Activated T-cell treated with anti-CD3 and anti-CD28 coated beads, Interleukin-2, amount 50 U/mL, for 24 hours (primary cell): Measurements from ENCODE around the gene SLC18A3.
A peak's percentile ranks its signal among the peaks of the same experiment; 100 is the strongest.

Experiments used
- DNase-seq: peaks from one replicate; pipeline ENCODE4 v3.0.0-alpha.2; 2020
- H3K27ac Mint-ChIP-seq: 2 replicates; pipeline ENCODE4 v1.8.0; 2020; ENCODE audit warnings: mild to moderate bottlenecking, mixed read lengths
- H3K27me3 Mint-ChIP-seq: 2 replicates; pipeline ENCODE4 v1.8.0; 2020; ENCODE audit warnings: mixed read lengths
- H3K36me3 Mint-ChIP-seq: 2 replicates; pipeline ENCODE4 v1.8.0; 2020; ENCODE audit warnings: low read depth, mixed read lengths
- H3K4me1 Mint-ChIP-seq: 2 replicates; pipeline ENCODE4 v1.8.0; 2020; ENCODE audit warnings: low read depth, mixed read lengths
- H3K4me3 Mint-ChIP-seq: 2 replicates; pipeline ENCODE4 v1.8.0; 2020; ENCODE audit warnings: mild to moderate bottlenecking, moderate library complexity, mixed read lengths
- H3K9me3 Mint-ChIP-seq: 2 replicates; pipeline ENCODE4 v1.8.0; 2020; ENCODE audit warnings: mixed read lengths

The SLC18A3 gene

GRCh38 chr10:49622426-49623425 lies 12.6 kb downstream of the SLC18A3 start:
- Mint-ChIP-seq H3K4me1 (no peaks in the 10 kb centered on the region), H3K9me3 (no peaks in the 10 kb centered on the region), H3K27me3 (peaks cover 38% of the 10 kb centered on the region), H3K36me3 (no peaks in the 10 kb centered on the region), H3K27ac (no peak overlapping the region), H3K4me3 (no peak overlapping the region)
- no peak for DNase-seq

- Mint-ChIP-seq H3K4me1 (no peaks in the 10 kb centered on the region), H3K27me3 (peaks cover 20% of the 10 kb centered on the region), H3K36me3 (no peaks in the 10 kb centered on the region), H3K27ac (no peak overlapping the region), H3K4me3 (no peak overlapping the region), H3K9me3 (no peaks in the 10 kb centered on the region)
- no peak for DNase-seq
Measured at GRCh38 chr10:49624629-49625028, 14.5 kb downstream of the SLC18A3 start.

- H3K9me3 Mint-ChIP-seq: no peaks in the 10 kb centered on the region
- H3K36me3 Mint-ChIP-seq: no peaks in the 10 kb centered on the region
- peaks cover 14% of the 10 kb centered on the region for H3K27me3 Mint-ChIP-seq
- H3K4me1 Mint-ChIP-seq: no peaks in the 10 kb centered on the region
- H3K4me3 Mint-ChIP-seq: no peak overlapping the region
- no peak overlapping the region for H3K27ac Mint-ChIP-seq
- DNase-seq: no peak
Measured at GRCh38 chr10:49625411-49625810, 15.3 kb downstream of the SLC18A3 start.

- Mint-ChIP-seq H3K9me3 (no peaks in the 10 kb centered on the region), H3K4me1 (no peaks in the 10 kb centered on the region), H3K36me3 (no peaks in the 10 kb centered on the region), H3K27me3 (peaks cover 14% of the 10 kb centered on the region), H3K27ac (no peak overlapping the region), H3K4me3 (no peak overlapping the region)
- no peak for DNase-seq
Measured at GRCh38 chr10:49627038-49627437, 16.9 kb downstream of the SLC18A3 start.

- peaks cover 9% of the 10 kb centered on the region for H3K27me3 Mint-ChIP-seq
- DNase-seq: no peak
- no peaks in the 10 kb centered on the region for H3K4me1 Mint-ChIP-seq
- no peaks in the 10 kb centered on the region for H3K9me3 Mint-ChIP-seq
- H3K36me3 Mint-ChIP-seq: no peaks in the 10 kb centered on the region
- no peak overlapping the region for H3K4me3 Mint-ChIP-seq
- H3K27ac Mint-ChIP-seq: no peak overlapping the region
Measured at GRCh38 chr10:49627644-49628247, 17.6 kb downstream of the SLC18A3 start.

GRCh38 chr10:49628599-49628998 lies 18.5 kb downstream of the SLC18A3 start:
- no peak for DNase-seq
- Mint-ChIP-seq H3K27me3 (peaks cover 7% of the 10 kb centered on the region), H3K4me1 (no peaks in the 10 kb centered on the region), H3K9me3 (no peaks in the 10 kb centered on the region), H3K4me3 (no peak overlapping the region), H3K36me3 (no peaks in the 10 kb centered on the region), H3K27ac (no peak overlapping the region)

- Mint-ChIP-seq H3K27me3 (peaks cover 3% of the 10 kb centered on the region), H3K27ac (no peak overlapping the region), H3K4me3 (no peak overlapping the region), H3K36me3 (no peaks in the 10 kb centered on the region), H3K4me1 (no peaks in the 10 kb centered on the region), H3K9me3 (no peaks in the 10 kb centered on the region)
- DNase-seq: no peak
Measured at GRCh38 chr10:49629431-49629881, 19.3 kb downstream of the SLC18A3 start.

GRCh38 chr10:49631975-49632374 lies 21.9 kb downstream of the SLC18A3 start:
- H3K27me3 Mint-ChIP-seq: no peaks in the 10 kb centered on the region
- H3K36me3 Mint-ChIP-seq: no peaks in the 10 kb centered on the region
- no peaks in the 10 kb centered on the region for H3K4me1 Mint-ChIP-seq
- peak; percentile 7 for DNase-seq
- no peak overlapping the region for H3K27ac Mint-ChIP-seq
- H3K9me3 Mint-ChIP-seq: no peaks in the 10 kb centered on the region
- no peak overlapping the region for H3K4me3 Mint-ChIP-seq

- H3K27ac Mint-ChIP-seq: no peak overlapping the region
- H3K36me3 Mint-ChIP-seq: no peaks in the 10 kb centered on the region
- DNase-seq: no peak
- H3K4me1 Mint-ChIP-seq: no peaks in the 10 kb centered on the region
- H3K9me3 Mint-ChIP-seq: no peaks in the 10 kb centered on the region
- H3K27me3 Mint-ChIP-seq: no peaks in the 10 kb centered on the region
- H3K4me3 Mint-ChIP-seq: no peak overlapping the region
Measured at GRCh38 chr10:49632406-49633317, 22.6 kb downstream of the SLC18A3 start.

- no peaks in the 10 kb centered on the region for H3K36me3 Mint-ChIP-seq
- no peak for DNase-seq
- H3K4me3 Mint-ChIP-seq: no peak overlapping the region
- no peaks in the 10 kb centered on the region for H3K9me3 Mint-ChIP-seq
- no peaks in the 10 kb centered on the region for H3K27me3 Mint-ChIP-seq
- H3K27ac Mint-ChIP-seq: no peak overlapping the region
- no peaks in the 10 kb centered on the region for H3K4me1 Mint-ChIP-seq
Measured at GRCh38 chr10:49633327-49634068, 23.4 kb downstream of the SLC18A3 start.

GRCh38 chr10:49634069-49634660 lies 24.1 kb downstream of the SLC18A3 start:
- H3K9me3 Mint-ChIP-seq: no peaks in the 10 kb centered on the region
- DNase-seq: no peak
- no peaks in the 10 kb centered on the region for H3K4me1 Mint-ChIP-seq
- no peak overlapping the region for H3K27ac Mint-ChIP-seq
- no peaks in the 10 kb centered on the region for H3K36me3 Mint-ChIP-seq
- H3K27me3 Mint-ChIP-seq: no peaks in the 10 kb centered on the region
- H3K4me3 Mint-ChIP-seq: no peak overlapping the region

GRCh38 chr10:49642311-49642710 lies 32.2 kb downstream of the SLC18A3 start:
- peaks cover 32% of the 10 kb centered on the region for H3K27me3 Mint-ChIP-seq
- no peaks in the 10 kb centered on the region for H3K9me3 Mint-ChIP-seq
- no peaks in the 10 kb centered on the region for H3K4me1 Mint-ChIP-seq
- no peaks in the 10 kb centered on the region for H3K36me3 Mint-ChIP-seq
- no peak overlapping the region for H3K27ac Mint-ChIP-seq
- H3K4me3 Mint-ChIP-seq: no peak overlapping the region
- no peak for DNase-seq

GRCh38 chr10:49643241-49644034 lies 33.3 kb downstream of the SLC18A3 start:
- Mint-ChIP-seq H3K4me1 (no peaks in the 10 kb centered on the region), H3K9me3 (no peaks in the 10 kb centered on the region), H3K27me3 (peaks cover 32% of the 10 kb centered on the region), H3K36me3 (no peaks in the 10 kb centered on the region), H3K4me3 (no peak overlapping the region), H3K27ac (no peak overlapping the region)
- DNase-seq: no peak
